ENCODE results near the gene CHI3L2. TPM values are rescaled to one million over a fixed set of nuclear protein-coding genes. Genes with fewer than 3 reads are reported as not detected.

CHI3L2 gene
- total and polyA plus RNA-seq, 9 donors, result 0.91 to 17.0 (median 1.5) TPM; not detected in 1

- Histone ChIP-seq H3K27ac (no peak overlapping the region), H3K4me1 (ENCODE audit: insufficient read depth) (no peaks in the 10 kb centered on the region), H3K4me3 (no peak overlapping the region), H3K27me3 (no peaks in the 10 kb centered on the region), H3K9me3 (no peaks in the 10 kb centered on the region), H3K36me3 (no peaks in the 10 kb centered on the region)
- TF ChIP-seq, protein P1, sequence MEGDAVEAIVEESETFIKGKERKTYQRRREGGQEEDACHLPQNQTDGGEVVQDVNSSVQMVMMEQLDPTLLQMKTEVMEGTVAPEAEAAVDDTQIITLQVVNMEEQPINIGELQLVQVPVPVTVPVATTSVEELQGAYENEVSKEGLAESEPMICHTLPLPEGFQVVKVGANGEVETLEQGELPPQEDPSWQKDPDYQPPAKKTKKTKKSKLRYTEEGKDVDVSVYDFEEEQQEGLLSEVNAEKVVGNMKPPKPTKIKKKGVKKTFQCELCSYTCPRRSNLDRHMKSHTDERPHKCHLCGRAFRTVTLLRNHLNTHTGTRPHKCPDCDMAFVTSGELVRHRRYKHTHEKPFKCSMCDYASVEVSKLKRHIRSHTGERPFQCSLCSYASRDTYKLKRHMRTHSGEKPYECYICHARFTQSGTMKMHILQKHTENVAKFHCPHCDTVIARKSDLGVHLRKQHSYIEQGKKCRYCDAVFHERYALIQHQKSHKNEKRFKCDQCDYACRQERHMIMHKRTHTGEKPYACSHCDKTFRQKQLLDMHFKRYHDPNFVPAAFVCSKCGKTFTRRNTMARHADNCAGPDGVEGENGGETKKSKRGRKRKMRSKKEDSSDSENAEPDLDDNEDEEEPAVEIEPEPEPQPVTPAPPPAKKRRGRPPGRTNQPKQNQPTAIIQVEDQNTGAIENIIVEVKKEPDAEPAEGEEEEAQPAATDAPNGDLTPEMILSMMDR (IDR thresholded peaks at IDR 0.05), result no peak
- TF ChIP-seq EP300 (IDR thresholded peaks at IDR 0.05) (no peak), POLR2A (IDR thresholded peaks at IDR 0.05) (no peak)
- no peak for DNase-seq
- WGBS, 3 donors, result 60 to 70% (median 68%) methylated on average over 5 of the region's 5 CpGs
- intact Hi-C loops (cut with DNase I), result no loop called here
These were observed 26.0 kb upstream of the CHI3L2 start for GRCh38 chr1:111201275-111202090.

DNA sequence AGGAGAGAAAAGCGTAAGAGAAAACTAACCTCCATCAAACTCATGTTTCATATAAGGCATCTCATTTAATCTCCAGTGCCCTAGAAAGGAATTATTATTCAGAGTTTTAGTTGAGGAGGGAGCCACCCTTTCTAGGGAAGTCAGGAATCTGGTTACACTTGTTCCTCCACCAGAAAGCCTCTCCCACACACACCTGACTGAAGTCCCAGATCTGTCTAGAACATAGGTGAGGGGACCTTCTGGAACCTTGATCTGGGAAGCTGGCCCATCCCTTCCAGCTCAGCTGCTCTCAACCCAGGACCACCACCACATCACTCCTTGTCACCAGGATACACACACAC, 25.2 kb upstream of the CHI3L2 start:
- no peaks in the 10 kb centered on the region for H3K27me3 ChIP-seq
- TF ChIP-seq, protein P1 (IDR thresholded peaks at IDR 0.05), result no peak
- TF ChIP-seq POLR2A (IDR thresholded peaks at IDR 0.05) (no peak), EP300 (IDR thresholded peaks at IDR 0.05) (no peak)
- H3K4me1 ChIP-seq (ENCODE audit: insufficient read depth), result no peaks in the 10 kb centered on the region
- H3K27ac ChIP-seq, result no peak overlapping the region
- 96 to 100% (median 100%) methylated on average over 1 of the region's 1 CpG for WGBS, 3 donors
- no peak for DNase-seq
- H3K9me3 ChIP-seq, result no peaks in the 10 kb centered on the region
- H3K36me3 ChIP-seq, result no peaks in the 10 kb centered on the region
- H3K4me3 ChIP-seq, result no peak overlapping the region
- intact Hi-C loops (cut with DNase I), result no loop called here

DNA sequence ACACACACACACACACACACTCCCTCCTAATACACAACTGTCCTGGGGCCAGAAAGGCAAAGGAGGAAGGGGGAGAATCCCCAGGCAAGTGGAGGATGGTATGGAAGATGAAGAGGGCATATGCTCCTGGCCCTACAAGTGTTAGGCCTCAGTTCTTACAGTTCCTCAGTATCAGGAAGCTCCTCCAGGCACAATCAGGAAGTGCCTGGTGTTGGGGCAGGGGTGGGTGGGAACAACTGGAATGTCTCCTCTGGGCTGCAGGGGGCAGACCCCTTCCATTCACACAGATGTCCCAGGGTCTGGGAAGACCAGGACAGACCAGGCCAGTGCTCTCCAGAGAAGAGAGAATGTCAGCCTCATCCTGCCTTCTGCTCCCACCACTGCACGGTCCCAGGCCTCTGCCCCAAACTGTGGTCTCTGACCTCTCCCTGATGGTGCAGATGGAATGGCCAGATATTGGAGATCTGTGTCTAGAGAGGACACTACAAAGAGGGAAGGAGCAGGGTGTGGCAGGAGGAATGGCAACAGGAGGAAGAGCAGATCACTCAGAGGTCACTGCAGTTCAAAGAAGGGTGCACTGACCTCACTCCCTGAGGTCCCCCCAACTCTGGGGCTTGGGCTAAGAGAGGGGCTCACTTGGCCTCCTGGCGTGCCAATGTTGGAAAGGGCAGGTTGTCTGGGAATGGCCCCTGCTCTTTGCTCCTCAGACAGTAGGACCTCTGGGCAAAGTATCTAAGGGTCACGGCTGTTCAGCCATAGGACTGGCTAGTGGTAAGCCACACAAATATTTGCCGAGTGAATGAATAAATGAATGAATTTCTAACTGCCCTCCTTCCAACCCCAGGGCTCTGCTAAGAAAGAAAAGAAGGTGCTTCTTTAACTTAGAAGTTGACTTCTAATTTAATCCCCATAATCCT, 24.5 kb upstream of the CHI3L2 start:
- H3K27ac ChIP-seq, result no peak overlapping the region
- intact Hi-C loops (cut with DNase I), result no loop called here

GRCh38 chr1:111203681-111204200, 23.8 kb upstream of the CHI3L2 start:
- Histone ChIP-seq H3K4me1 (ENCODE audit: insufficient read depth) (no peaks in the 10 kb centered on the region), H3K9me3 (no peaks in the 10 kb centered on the region), H3K27me3 (no peaks in the 10 kb centered on the region), H3K27ac (no peak overlapping the region), H3K4me3 (peak overlapping the region; percentile 62), H3K36me3 (no peaks in the 10 kb centered on the region)
- TF ChIP-seq EP300 (IDR thresholded peaks at IDR 0.05) (no peak), POLR2A (IDR thresholded peaks at IDR 0.05) (no peak)
- TF ChIP-seq, protein P1 (IDR thresholded peaks at IDR 0.05), result no peak
- intact Hi-C loops (cut with DNase I), result no loop called here
- WGBS, 3 donors, result 9 to 23% (median 12%) methylated on average over 17 to 40 of the region's 41 CpGs
- peak; percentile 33 to 70 (median 46) for DNase-seq

More for the DNA sequence above, 24.5 kb upstream of the CHI3L2 start:
- no peaks in the 10 kb centered on the region for H3K27me3 ChIP-seq
- WGBS, 3 donors, result 87 to 93% (median 90%) methylated on average over 4 of the region's 4 CpGs
- H3K36me3 ChIP-seq, result no peaks in the 10 kb centered on the region
- H3K4me3 ChIP-seq, result peak overlapping the region; percentile 62
- TF ChIP-seq EP300 (IDR thresholded peaks at IDR 0.05) (no peak), POLR2A (IDR thresholded peaks at IDR 0.05) (no peak)
- TF ChIP-seq, protein P1 (IDR thresholded peaks at IDR 0.05), result no peak
- no peaks in the 10 kb centered on the region for H3K9me3 ChIP-seq
- DNase-seq, result no peak
- no peaks in the 10 kb centered on the region for H3K4me1 ChIP-seq (ENCODE audit: insufficient read depth)
